ENCODE results near the gene SNRPA.
A peak's percentile ranks its signal among the peaks of the same experiment; 100 is the strongest.

SNRPA gene

GRCh38 chr19:40741527-40742390, 9.2 kb upstream of the SNRPA start:
- Histone ChIP-seq H3K9ac (peak overlapping the region in 2 of 11 experiments; percentile 3 to 9; a peak in 2 of 22 replicates), H3K27me3 (no peaks in the 10 kb centered on the region), H3K4me2 (no peak overlapping the region), H3K36me3 (peaks cover 10 to 50% (median 26%) of the 10 kb centered on the region in 11 experiments), H3K4me1 (peaks cover 8 to 23% (median 13%) of the 10 kb centered on the region in 10 experiments; a peak in 15 of 20 replicates), H4K20me1 (no peaks in the 10 kb centered on the region; a peak in 1 of 22 replicates), H3K4me3 (no peak overlapping the region), H3K27ac (no peak overlapping the region), H3K9me3 (replicated peaks in 1 of 11) (no peaks in the 10 kb centered on the region)
- no peak for TF ChIP-seq Cebpa-rat (IDR thresholded peaks at IDR 0.05)

- Histone ChIP-seq H3K4me3 (no peak overlapping the region), H3K9ac (peak overlapping the region in 1 of 11 experiments; percentile 3; a peak in 2 of 22 replicates), H4K20me1 (no peaks in the 10 kb centered on the region; a peak in 1 of 22 replicates), H3K27ac (no peak overlapping the region), H3K4me2 (no peak overlapping the region), H3K9me3 (replicated peaks in 1 of 11) (no peaks in the 10 kb centered on the region), H3K4me1 (peaks cover 8 to 23% (median 13%) of the 10 kb centered on the region in 10 experiments; a peak in 16 of 20 replicates), H3K27me3 (no peaks in the 10 kb centered on the region), H3K36me3 (peaks cover 3 to 43% (median 18%) of the 10 kb centered on the region in 11 experiments)
- no peak for TF ChIP-seq Cebpa-rat (IDR thresholded peaks at IDR 0.05)
These were observed 8.5 kb upstream of the SNRPA start for GRCh38 chr19:40742477-40742876.

- no peak for TF ChIP-seq Cebpa-rat (IDR thresholded peaks at IDR 0.05)
- H3K36me3 ChIP-seq: peaks cover 0 to 39% (median 15%) of the 10 kb centered on the region in 11 experiments; a peak in 15 of 22 replicates
- H3K4me2 ChIP-seq: no peak overlapping the region
These were observed 8.1 kb upstream of the SNRPA start for GRCh38 chr19:40742886-40743285.

GRCh38 chr19:40743926-40744325, 7.1 kb upstream of the SNRPA start:
- no peak for TF ChIP-seq Cebpa-rat (IDR thresholded peaks at IDR 0.05)
- no peak overlapping the region for H3K27ac ChIP-seq
- peaks cover 0 to 31% (median 11%) of the 10 kb centered on the region in 11 experiments; a peak in 14 of 22 replicates for H3K36me3 ChIP-seq
- H3K9ac ChIP-seq: no peak overlapping the region
- no peaks in the 10 kb centered on the region; a peak in 1 of 22 replicates for H4K20me1 ChIP-seq
- H3K4me3 ChIP-seq: no peak overlapping the region
- H3K9me3 ChIP-seq (replicated peaks in 1 of 11): no peaks in the 10 kb centered on the region
- peaks cover 14 to 31% (median 24%) of the 10 kb centered on the region in 10 experiments for H3K4me1 ChIP-seq
- no peak overlapping the region for H3K4me2 ChIP-seq
- H3K27me3 ChIP-seq: no peaks in the 10 kb centered on the region

More at GRCh38 chr19:40742886-40743285, 8.1 kb upstream of the SNRPA start:
- no peaks in the 10 kb centered on the region; a peak in 1 of 22 replicates for H4K20me1 ChIP-seq
- no peak overlapping the region for H3K4me3 ChIP-seq
- peaks cover 8 to 23% (median 14%) of the 10 kb centered on the region in 10 experiments; a peak in 18 of 20 replicates for H3K4me1 ChIP-seq
- no peaks in the 10 kb centered on the region for H3K9me3 ChIP-seq (replicated peaks in 1 of 11)
- H3K27ac ChIP-seq: no peak overlapping the region
- no peaks in the 10 kb centered on the region for H3K27me3 ChIP-seq
- H3K9ac ChIP-seq: no peak overlapping the region

GRCh38 chr19:40744554-40745401, 6.2 kb upstream of the SNRPA start:
- no peak for TF ChIP-seq Cebpa-rat (IDR thresholded peaks at IDR 0.05)
- H3K4me3 ChIP-seq: no peak overlapping the region
- H3K9me3 ChIP-seq (replicated peaks in 1 of 11): no peaks in the 10 kb centered on the region
- H3K27ac ChIP-seq: no peak overlapping the region
- H3K27me3 ChIP-seq: no peaks in the 10 kb centered on the region
- H3K36me3 ChIP-seq: peaks cover 0 to 22% (median 3%) of the 10 kb centered on the region in 11 experiments; a peak in 8 of 22 replicates
- no peak overlapping the region for H3K4me2 ChIP-seq
- H3K9ac ChIP-seq: no peak overlapping the region; a peak in 3 of 22 replicates
- H3K4me1 ChIP-seq: peaks cover 15 to 34% (median 24%) of the 10 kb centered on the region in 10 experiments
- no peaks in the 10 kb centered on the region for H4K20me1 ChIP-seq

GRCh38 chr19:40745402-40745780, 5.6 kb upstream of the SNRPA start:
- no peak overlapping the region for H3K4me3 ChIP-seq
- no peaks in the 10 kb centered on the region for H4K20me1 ChIP-seq
- H3K4me1 ChIP-seq: peaks cover 19 to 37% (median 26%) of the 10 kb centered on the region in 10 experiments
- peaks cover 0 to 16% (median 0%) of the 10 kb centered on the region in 11 experiments; a peak in 5 of 22 replicates for H3K36me3 ChIP-seq
- no peak overlapping the region; a peak in 1 of 22 replicates for H3K4me2 ChIP-seq
- no peaks in the 10 kb centered on the region for H3K9me3 ChIP-seq (replicated peaks in 1 of 11)
- H3K9ac ChIP-seq: no peak overlapping the region
- no peak overlapping the region for H3K27ac ChIP-seq
- H3K27me3 ChIP-seq: no peaks in the 10 kb centered on the region
- 0 out of 22 replicates have a peak, but pooled peaks of 2 of the 11 experiments have one; percentile 10 to 27 for TF ChIP-seq Cebpa-rat (IDR thresholded peaks at IDR 0.05)

GRCh38 chr19:40747536-40747935, 3.5 kb upstream of the SNRPA start:
- H4K20me1 ChIP-seq: peaks cover 0 to 9% (median 3%) of the 10 kb centered on the region in 11 experiments; a peak in 10 of 22 replicates
- peaks cover 23 to 41% (median 31%) of the 10 kb centered on the region in 10 experiments for H3K4me1 ChIP-seq
- no peak for TF ChIP-seq Cebpa-rat (IDR thresholded peaks at IDR 0.05)
- no peak overlapping the region for H3K4me3 ChIP-seq
- peak overlapping the region in 3 of 11 experiments; percentile 93 to 96 (median 95); a peak in 2 of 22 replicates for H3K4me2 ChIP-seq
- H3K27me3 ChIP-seq: no peaks in the 10 kb centered on the region
- H3K9me3 ChIP-seq (replicated peaks in 1 of 11): no peaks in the 10 kb centered on the region
- H3K27ac ChIP-seq: no peak overlapping the region; a peak in 1 of 22 replicates
- no peak overlapping the region for H3K9ac ChIP-seq
- peaks cover 0 to 13% (median 4%) of the 10 kb centered on the region in 11 experiments; a peak in 6 of 22 replicates for H3K36me3 ChIP-seq

GRCh38 chr19:40750058-40750873, 737 bp upstream of the SNRPA start, which contains the start of gene ACTMAP:
Gene ACTMAP (minus strand): TSS chr19:40750477. CDS start chr19:40749803, 674 bp downstream.
- peak within 1 kb of the TSS; percentile 89 to 98 (median 96) for H3K9ac ChIP-seq
- H3K36me3 ChIP-seq: peaks cover 2 to 32% (median 27%) of the 10 kb centered on the region in 11 experiments; a peak in 20 of 22 replicates
- H3K4me3 ChIP-seq: peak within 1 kb of the TSS; percentile 65 to 87 (median 80)
- H3K9me3 ChIP-seq (replicated peaks in 1 of 11): no peaks in the 10 kb centered on the region
- H3K4me2 ChIP-seq: peak within 1 kb of the TSS; percentile 91 to 98 (median 94)
- peaks cover 49 to 62% (median 56%) of the 10 kb centered on the region in 10 experiments for H3K4me1 ChIP-seq
- no peaks in the 10 kb centered on the region for H3K27me3 ChIP-seq
- peak within 1 kb of the TSS; percentile 90 to 98 (median 97) for H3K27ac ChIP-seq
- peaks cover 14 to 37% (median 29%) of the 10 kb centered on the region in 11 experiments; a peak in 21 of 22 replicates for H4K20me1 ChIP-seq
- TF ChIP-seq Cebpa-rat (IDR thresholded peaks at IDR 0.05): no peak

All from BLaER1 treated with 17β-estradiol and CSF1 and Interleukin-3, amounts not matched to agents 10 nM and 100 nM (cell line).